GM12891 (cell line): ENCODE results near the gene SMAP1.

ENCODE experiments used
- POLR2A ChIP-seq: IDR thresholded peaks from 2 replicates; pipeline ENCODE4 v1.6.1; 2011; ENCODE audit warnings: low read depth, low read length, control low read depth
- POLR2AphosphoS5 ChIP-seq: IDR thresholded peaks from 2 replicates; pipeline ENCODE4 v1.6.1; 2011; ENCODE audit warnings: low read depth, low read length, control low read depth
- POU2F2 ChIP-seq: IDR thresholded peaks from 2 replicates; pipeline ENCODE4 v1.6.1; 2011; ENCODE audit warnings: low read depth, mild to moderate bottlenecking, control low read depth, low read length, moderate library complexity
- TAF1 ChIP-seq: IDR thresholded peaks from 2 replicates; pipeline ENCODE4 v1.6.1; 2011; ENCODE audit warnings: low read depth, low read length, control low read depth

DNA sequence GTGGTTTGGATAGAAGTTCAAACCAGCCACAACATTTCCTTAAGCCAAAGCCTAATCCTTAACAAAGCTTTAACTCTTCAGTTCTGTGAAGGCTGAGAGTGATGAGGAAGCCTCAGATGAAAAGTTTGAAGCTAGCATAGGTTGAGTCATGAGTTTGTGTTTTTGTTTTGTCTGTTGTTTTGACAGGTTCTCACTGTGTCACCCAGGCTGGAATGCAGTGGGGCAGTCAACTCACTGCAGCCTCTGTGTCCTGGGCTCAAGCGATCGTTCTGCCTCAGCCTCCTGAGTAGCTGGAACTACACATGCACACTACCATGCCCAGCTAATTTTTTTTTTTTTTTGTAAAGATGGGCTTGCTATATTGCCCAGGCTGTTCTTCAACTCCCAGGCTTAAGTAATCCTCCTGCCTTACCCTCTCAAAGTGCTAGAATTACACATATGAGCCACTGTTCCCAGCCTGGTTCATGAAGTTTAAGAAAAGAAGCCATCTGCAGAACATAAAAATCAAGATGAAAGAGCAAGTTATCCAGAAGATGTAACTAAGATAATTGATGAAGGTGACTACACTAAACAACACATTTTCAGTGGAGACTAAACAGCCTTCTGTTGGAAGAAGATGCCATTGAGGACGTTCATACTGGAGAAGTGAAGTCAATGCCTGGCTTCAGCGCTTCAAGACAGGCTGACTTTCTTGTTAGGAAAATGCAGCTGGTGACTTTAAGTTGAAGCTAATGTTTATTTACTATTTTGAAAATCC is 96.2 kb downstream of the SMAP1 start:
- TF ChIP-seq POLR2A (no peak), TAF1 (no peak), POU2F2 (no peak), POLR2AphosphoS5 (no peak)
